NT2/D1 (cell line): ENCODE data around the gene DLG2.

Experiments
- SUZ12 ChIP-seq: IDR thresholded peaks from 2 replicates; pipeline ENCODE4 v1.6.1; 2011; ENCODE audit not compliant: insufficient read length, insufficient read depth; ENCODE audit errors: extremely low read depth
- YY1 ChIP-seq: IDR thresholded peaks from 2 replicates; pipeline ENCODE4 v1.6.1; 2011; ENCODE audit not compliant: insufficient read length, insufficient read depth

GRCh38 chr11:84628871-84629620 lies 998.1 kb downstream of the DLG2 start:
- TF ChIP-seq SUZ12 = no peak
- no peak for TF ChIP-seq YY1
